Ramos (cell line): ENCODE data around the gene ATAD2B.

ENCODE experiments used
- in situ Hi-C: fragments of 300-500 bp; cut with MboI; formaldehyde crosslinking; loops from one replicate; pipeline ENCODE4 v1.14.3; 2022; ENCODE audit warnings: low sequenced_read_pairs; ENCODE audit not compliant: unreplicated experiment

Gene ATAD2B

GRCh38 chr2:23708771-23709170, 218.2 kb downstream of the ATAD2B start:
- in situ Hi-C loops, result no loop called here

GRCh38 chr2:23707096-23707495, 219.8 kb downstream of the ATAD2B start:
- in situ Hi-C loops, result no loop called here

- in situ Hi-C loops, result no loop called here
Observed at GRCh38 chr2:23706613-23707078, 220.3 kb downstream of the ATAD2B start.

- in situ Hi-C loops, result no loop called here
Observed at GRCh38 chr2:23705771-23706612, 220.9 kb downstream of the ATAD2B start.

GRCh38 chr2:23703583-23704385, 223.1 kb downstream of the ATAD2B start:
- in situ Hi-C loops, result no loop called here

GRCh38 chr2:23703037-23703582, 223.8 kb downstream of the ATAD2B start:
- in situ Hi-C loops, result no loop called here

- in situ Hi-C loops, result no loop called here
Observed at GRCh38 chr2:23700627-23701026, 226.3 kb downstream of the ATAD2B start.

GRCh38 chr2:23699580-23699925, 227.4 kb downstream of the ATAD2B start:
- in situ Hi-C loops, result no loop called here

- in situ Hi-C loops, result no loop called here
Observed at GRCh38 chr2:23698721-23699579, 228.0 kb downstream of the ATAD2B start.
